CD4-positive, alpha-beta T cell treated with Interleukin-4 for 1 hour (primary cell): ENCODE measurements around the gene SPDL1.

Experiments
- DNase-seq, 2 donors: peaks; one replicate each; pipeline ENCODE4 v3.0.0-alpha.2; 2020 to 2022

The SPDL1 gene, protein sequence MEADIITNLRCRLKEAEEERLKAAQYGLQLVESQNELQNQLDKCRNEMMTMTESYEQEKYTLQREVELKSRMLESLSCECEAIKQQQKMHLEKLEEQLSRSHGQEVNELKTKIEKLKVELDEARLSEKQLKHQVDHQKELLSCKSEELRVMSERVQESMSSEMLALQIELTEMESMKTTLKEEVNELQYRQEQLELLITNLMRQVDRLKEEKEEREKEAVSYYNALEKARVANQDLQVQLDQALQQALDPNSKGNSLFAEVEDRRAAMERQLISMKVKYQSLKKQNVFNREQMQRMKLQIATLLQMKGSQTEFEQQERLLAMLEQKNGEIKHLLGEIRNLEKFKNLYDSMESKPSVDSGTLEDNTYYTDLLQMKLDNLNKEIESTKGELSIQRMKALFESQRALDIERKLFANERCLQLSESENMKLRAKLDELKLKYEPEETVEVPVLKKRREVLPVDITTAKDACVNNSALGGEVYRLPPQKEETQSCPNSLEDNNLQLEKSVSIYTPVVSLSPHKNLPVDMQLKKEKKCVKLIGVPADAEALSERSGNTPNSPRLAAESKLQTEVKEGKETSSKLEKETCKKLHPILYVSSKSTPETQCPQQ

GRCh38 chr5:169583424-169584220 lies at the start of gene SPDL1:
Gene SPDL1, plus strand, starts transcription at chr5:169583773. Its CDS starts 4,644 bp downstream, at chr5:169588417.
- peak; percentile 96 to 97 for DNase-seq

DNA sequence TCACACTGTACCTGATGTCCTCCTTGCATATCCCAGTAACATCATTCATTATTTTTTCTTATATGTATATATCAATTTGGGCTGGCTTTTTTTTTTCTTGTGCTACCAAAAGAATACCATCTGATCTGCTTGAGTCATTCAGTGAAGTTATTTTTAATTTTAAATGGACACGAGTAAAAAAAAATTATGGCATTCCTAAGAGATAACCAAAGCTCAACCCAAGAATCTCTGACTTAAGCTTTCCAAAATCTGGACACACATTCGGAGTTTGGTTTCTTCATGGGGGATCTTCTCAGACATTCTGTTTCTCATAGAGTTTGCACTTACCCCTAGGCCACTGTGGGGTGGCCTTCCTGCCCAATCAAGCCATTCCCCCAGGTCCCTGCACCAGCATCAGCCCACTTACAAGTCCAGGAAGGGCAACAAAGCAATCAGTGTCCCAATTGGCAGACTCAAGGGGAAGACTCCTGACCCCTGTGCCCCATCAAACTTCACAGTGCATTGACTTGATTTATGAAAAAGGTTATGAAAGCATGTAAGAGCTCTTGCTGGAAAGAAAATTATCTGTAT lies 49.2 kb upstream of the SPDL1 start:
- no peak for DNase-seq

- DNase-seq = no peak
Observed at GRCh38 chr5:169534939-169535338, 48.6 kb upstream of the SPDL1 start.

DNA sequence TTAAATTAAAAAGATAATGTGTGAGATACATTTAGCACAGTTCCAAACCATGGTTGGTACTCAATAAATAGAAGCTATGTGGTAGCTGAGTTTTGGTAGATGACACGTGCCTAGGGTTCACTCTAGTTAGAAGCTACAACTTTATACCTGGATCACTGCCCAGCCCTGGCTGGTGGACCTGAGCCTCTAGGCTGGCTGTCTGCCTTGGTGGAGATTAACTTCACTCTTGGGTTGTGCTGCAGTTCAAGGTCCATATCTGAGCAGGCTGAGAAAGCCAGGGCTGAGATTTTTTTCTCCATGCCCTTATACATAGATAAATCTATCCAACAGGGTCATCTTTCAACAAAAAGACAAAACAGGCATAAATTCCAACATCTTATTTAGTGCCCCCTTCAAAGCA lies 44.6 kb upstream of the SPDL1 start:
- DNase-seq = no peak

- no peak for DNase-seq
Observed at GRCh38 chr5:169542811-169543210, 40.8 kb upstream of the SPDL1 start.

GRCh38 chr5:169544264-169544950 lies 39.2 kb upstream of the SPDL1 start:
- no peak for DNase-seq

DNA sequence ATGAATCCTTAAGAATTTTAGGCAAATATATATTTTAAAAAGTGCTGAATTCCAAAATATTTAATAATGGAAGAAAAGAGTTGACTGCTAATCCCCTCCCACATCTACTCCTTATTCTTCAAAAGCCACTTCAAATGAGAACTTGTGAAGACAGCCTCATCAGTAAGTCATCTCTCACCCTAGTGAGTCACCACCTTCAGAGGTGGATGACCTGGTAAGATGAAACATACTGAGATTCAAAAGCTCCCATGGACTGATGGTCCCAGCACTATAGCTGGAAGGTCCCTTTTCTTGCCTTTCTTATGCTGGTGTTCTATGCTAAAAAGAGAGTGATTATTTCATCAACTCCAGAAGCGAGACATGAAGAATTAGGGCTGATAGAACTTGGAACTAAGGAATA lies 37.8 kb upstream of the SPDL1 start:
- DNase-seq = no peak

DNA sequence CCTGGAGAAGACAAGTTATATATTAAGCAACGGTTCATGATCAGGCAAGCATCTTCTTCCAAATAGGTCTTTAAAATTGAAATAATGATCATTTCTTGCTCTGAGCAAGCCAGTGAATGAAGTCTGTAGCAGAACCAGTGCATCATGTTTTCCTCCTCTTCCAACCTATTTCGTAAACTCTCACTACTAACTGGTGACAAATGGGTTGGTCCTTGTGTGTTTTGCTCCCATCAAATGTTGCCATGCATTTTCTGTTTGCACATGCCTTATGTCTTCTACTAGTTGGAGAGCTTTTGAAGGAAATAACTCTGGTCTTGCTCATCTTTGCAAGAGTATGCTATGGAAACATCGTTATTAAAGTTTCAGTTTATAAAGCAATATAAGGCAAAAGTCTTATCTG lies 37.2 kb upstream of the SPDL1 start:
- DNase-seq = no peak

DNA sequence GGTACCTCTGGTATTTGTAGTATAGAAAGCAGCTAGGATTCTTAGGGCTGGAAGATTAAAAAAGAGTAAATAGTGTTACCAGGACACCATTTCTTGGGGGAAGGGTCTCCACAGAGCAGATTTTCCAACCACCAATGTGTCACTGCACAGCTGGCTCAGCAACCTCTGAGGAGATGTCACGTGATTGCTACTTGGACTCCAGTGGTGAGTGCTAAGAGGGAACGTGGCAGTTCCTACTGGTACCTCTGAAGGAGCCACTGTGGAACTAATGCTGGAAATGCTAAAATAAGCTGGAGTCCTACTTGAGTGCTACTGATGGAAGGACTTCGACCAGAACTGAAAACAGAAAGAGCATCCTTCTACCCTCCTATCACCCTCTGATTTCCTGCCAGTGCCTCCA lies 36.1 kb upstream of the SPDL1 start:
- no peak for DNase-seq

DNA sequence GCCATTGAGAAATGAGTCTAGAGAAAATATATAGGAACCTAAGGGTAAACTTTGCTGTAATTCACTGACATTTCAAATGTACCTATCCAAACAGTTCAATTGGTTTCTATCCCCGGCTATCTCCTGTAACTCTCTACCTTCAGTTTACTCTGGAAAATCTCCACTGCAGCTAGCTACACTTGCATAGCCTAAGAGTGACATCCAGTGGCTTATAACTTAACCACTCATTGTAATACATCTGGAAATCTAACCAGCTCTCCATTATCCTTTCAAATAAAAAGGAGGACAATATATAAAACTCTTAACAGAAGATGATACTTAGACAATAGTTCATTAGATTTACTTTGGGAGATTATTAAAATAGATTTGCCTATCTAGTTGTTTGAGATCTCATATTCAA lies 35.3 kb upstream of the SPDL1 start:
- DNase-seq = no peak

DNA sequence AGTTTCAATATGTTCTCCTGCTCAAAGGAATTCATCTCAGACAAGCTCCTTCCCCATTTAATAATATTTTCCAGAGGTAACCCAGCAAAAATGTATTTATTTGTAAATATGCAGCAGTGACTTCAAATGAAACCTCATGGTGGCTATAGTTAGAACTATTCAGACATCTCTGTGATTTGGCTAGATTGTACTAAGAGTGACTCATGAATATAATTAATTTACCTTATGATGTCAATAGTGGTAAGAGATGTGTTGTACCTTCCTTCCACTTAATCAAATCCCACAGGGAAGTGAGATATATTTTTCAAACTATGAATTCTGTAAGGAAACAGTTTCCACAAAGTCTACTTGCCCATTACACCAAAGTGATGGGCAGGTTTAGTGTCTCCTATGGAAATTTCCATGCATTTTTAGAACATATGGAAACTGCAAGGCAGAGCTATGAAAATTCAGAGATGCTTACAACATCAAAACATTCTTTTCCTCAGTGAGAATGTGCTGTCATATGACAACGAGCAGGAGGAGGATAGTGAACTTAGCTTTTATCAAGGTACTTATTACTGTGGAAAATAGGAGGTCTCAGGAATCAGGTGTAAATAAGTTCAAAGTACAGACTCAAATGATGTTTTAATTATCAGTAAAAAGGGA lies 34.0 kb upstream of the SPDL1 start:
- DNase-seq = no peak

GRCh38 chr5:169550227-169550626 lies 33.3 kb upstream of the SPDL1 start:
- no peak for DNase-seq

GRCh38 chr5:169551146-169551545 lies 32.4 kb upstream of the SPDL1 start:
- no peak for DNase-seq

DNA sequence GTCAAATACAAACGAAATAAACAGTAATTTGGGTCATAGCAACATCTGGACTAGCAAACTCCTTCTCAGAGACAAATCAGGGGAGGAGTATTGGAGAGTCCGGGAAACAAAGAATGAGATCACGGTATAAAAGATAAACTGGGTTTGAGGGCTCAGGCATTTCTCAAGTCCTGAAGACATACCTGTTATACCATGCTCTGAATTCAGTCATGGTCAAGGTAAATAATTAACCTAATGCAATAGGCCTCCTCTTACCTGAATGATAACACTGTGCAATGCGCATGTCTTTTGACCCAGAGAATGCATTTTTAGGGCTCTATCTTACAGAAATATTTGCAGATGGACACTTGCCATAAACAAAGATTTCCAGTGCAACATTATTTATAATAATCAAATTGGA lies 31.9 kb upstream of the SPDL1 start:
- DNase-seq = no peak

GRCh38 chr5:169554251-169554650 lies 29.3 kb upstream of the SPDL1 start:
- no peak for DNase-seq

- no peak for DNase-seq
Observed at GRCh38 chr5:169557838-169558237, 25.7 kb upstream of the SPDL1 start.

GRCh38 chr5:169561893-169562292 lies 21.7 kb upstream of the SPDL1 start:
- no peak for DNase-seq

GRCh38 chr5:169563369-169563768 lies 20.2 kb upstream of the SPDL1 start:
- DNase-seq = no peak

DNA sequence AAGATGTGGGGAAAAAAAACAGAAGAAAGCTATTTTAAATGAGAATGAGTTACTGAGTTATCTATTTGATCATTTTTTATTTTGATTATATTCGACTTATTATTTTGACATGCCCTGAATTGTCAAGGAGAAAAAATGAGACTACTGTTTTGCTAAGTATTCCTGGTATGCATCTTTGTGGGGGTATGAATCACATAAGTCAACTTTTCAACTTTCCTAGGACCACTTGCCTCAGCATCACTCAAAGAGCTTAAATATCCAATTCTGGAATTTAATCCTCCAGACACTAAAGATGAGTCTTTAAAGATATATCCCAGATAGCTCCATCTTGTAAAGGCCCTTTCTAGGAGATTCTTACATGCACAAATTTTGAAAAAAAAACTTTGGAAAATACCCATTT lies 17.4 kb upstream of the SPDL1 start:
- no peak for DNase-seq

GRCh38 chr5:169567079-169567478 lies 16.5 kb upstream of the SPDL1 start:
- DNase-seq = no peak

DNA sequence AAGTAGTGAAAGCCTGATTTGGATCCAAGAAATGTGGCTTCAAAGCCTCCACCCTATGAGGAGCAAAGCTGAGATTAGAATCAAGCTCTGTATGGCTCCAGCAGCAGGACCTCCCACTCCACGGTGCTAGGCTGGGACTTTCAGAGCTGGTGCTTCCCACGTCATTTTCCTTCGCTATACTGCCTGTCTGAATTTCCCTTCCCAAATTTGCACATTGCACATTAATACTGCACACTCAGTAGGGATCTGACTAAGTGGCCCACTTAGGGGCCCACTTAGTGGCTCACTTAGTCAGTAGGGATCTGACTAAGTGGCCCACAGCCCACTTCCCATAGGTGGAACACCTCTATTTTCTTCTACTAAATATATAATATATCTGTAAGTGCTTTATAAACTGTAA lies 14.1 kb upstream of the SPDL1 start:
- DNase-seq = no peak

GRCh38 chr5:169571355-169571754 lies 12.2 kb upstream of the SPDL1 start:
- no peak for DNase-seq
